ENCODE measurements around the gene DLG2. TPM values are rescaled to one million over a fixed set of nuclear protein-coding genes. Genes with fewer than 3 reads are reported as not detected.

DLG2 gene
- total and polyA plus RNA-seq, 2 of the 4 experiments (the other 2 are of a cell fraction) = 0.31 to 0.36 TPM

DNA sequence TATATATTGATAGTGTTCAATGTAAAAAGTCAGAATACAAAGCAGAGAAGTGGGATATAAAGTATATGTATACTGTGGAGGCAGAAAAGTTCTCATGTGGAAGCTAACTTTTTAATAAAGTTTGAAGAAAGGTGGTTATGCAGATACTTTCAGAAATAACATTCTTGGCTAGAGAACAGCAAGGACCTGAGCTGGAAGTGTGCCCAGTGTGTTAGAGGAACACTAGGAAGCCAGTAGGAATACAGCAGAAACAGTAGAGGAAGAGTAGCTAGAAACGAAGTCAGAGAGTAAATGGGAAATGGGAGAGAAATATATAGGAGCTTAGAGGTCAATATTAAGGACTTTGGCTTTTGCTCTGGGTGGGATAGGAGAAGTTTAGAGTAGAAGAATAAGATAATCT lies 1876.1 kb downstream of the DLG2 start:
- H3K18ac ChIP-seq (ENCODE audit: low read depth, low read length) = no peak overlapping the region
- no TSS peak for BruUV-seq (replicated peaks)
- intact Hi-C loops (cut with micrococcal nuclease) (no loop called here), dilution Hi-C loops (cut with HindIII; ENCODE audit: low sequenced_read_pairs, unreplicated experiment) (no loop called here), in situ Hi-C loops (cut with MboI; ENCODE audit: low sequenced_read_pairs) (no loop called here)
- H3K4me3 ChIP-seq (ENCODE audit: insufficient read depth, low read depth, low read length) = no peak overlapping the region
- no peak overlapping the region for H2BK120ac ChIP-seq (ENCODE audit: low read depth, low read length)
- CTCF ChIA-PET = no interaction called here
- H4K91ac ChIP-seq (ENCODE audit: insufficient read depth, low read depth, low read length) = no peak overlapping the region
- H3K36me3 ChIP-seq (ENCODE audit: control insufficient read depth, insufficient read depth, low read length) = no peaks in the 10 kb centered on the region
- WGBS, 2 experiments (ENCODE audit: extremely low coverage in 2 of 2, insufficient read length in 1 of 2) = no CpG with 5 or more reads among the region's 1 CpG
- H4K8ac ChIP-seq (ENCODE audit: low read depth in 2 of 2, low read length in 2 of 2) = no peak overlapping the region
- DNase-seq = no peak
- H3K4me2 ChIP-seq (ENCODE audit: low read depth, low read length) = no peak overlapping the region
- H3K79me1 ChIP-seq (ENCODE audit: low read depth in 1 of 2, low read length in 2 of 2) = no peaks in the 10 kb centered on the region
- H2AFZ ChIP-seq (replicated peaks; ENCODE audit: low read length, poor library complexity) = no peak overlapping the region
- POLR2A ChIA-PET (ENCODE audit: unreplicated experiment) = no interaction called here
- no peak overlapping the region for H2AK5ac ChIP-seq (ENCODE audit: low read depth, low read length)
- H4K20me1 ChIP-seq (ENCODE audit: insufficient read depth, low read length) = no peaks in the 10 kb centered on the region
- H2BK5ac ChIP-seq (ENCODE audit: low read depth, low read length, poor library complexity, severe bottlenecking) = no peak overlapping the region
- H3K9ac ChIP-seq (ENCODE audit: low read depth, low read length) = no peak overlapping the region
- H3K27ac ChIP-seq (ENCODE audit: insufficient read depth, low read length) = no peak overlapping the region
- no peaks in the 10 kb centered on the region for H3K27me3 ChIP-seq (ENCODE audit: control insufficient read depth, insufficient read depth, low read length)
- H2BK20ac ChIP-seq (ENCODE audit: low read depth, low read length) = no peak overlapping the region
- H2AK9ac ChIP-seq (replicated peaks; ENCODE audit: low read depth, low read length, poor library complexity) = no peak overlapping the region
- H3K23ac ChIP-seq (ENCODE audit: low read depth, low read length) = no peak overlapping the region
- no peak overlapping the region for H3K14ac ChIP-seq (replicated peaks; ENCODE audit: low read depth, low read length)
- no peaks in the 10 kb centered on the region for H3K4me1 ChIP-seq (ENCODE audit: control insufficient read depth, insufficient read depth, low read length)
- no peaks in the 10 kb centered on the region for H3K9me3 ChIP-seq (ENCODE audit: control insufficient read depth, insufficient read depth, low read length)
- H3K4ac ChIP-seq (ENCODE audit: low read depth, low read length) = no peak overlapping the region
- no peak for ATAC-seq (ENCODE audit: low read depth)
- H3K56ac ChIP-seq (ENCODE audit: extremely low read depth, insufficient read depth, low read length) = no peak overlapping the region
- no peak overlapping the region for H4K5ac ChIP-seq (ENCODE audit: low read depth, low read length)
- no peaks in the 10 kb centered on the region for H3K9me1 ChIP-seq (ENCODE audit: insufficient read depth, low read length)
- H2BK15ac ChIP-seq (ENCODE audit: low read depth, low read length) = no peak overlapping the region
- no peak for TF ChIP-seq POLR2A (IDR thresholded peaks at IDR 0.05; ENCODE audit: low read depth, low read length)
- no peak for TF ChIP-seq CHD1 (IDR thresholded peaks at IDR 0.05; ENCODE audit: low read depth, low read length)
- TF ChIP-seq RFX5 (IDR thresholded peaks at IDR 0.05; ENCODE audit: low read depth, low read length) = no peak
- TF ChIP-seq CEBPB (IDR thresholded peaks at IDR 0.05; ENCODE audit: low read depth, low read length) = no peak
- TF ChIP-seq NFE2L2 (IDR thresholded peaks at IDR 0.05; ENCODE audit: low read depth, low read length) = no peak
- no peak for TF ChIP-seq FOS (IDR thresholded peaks at IDR 0.05; ENCODE audit: low read depth, low read length)
- TF ChIP-seq RAD21 (IDR thresholded peaks at IDR 0.05; ENCODE audit: low read length) = no peak
- no peak for TF ChIP-seq MXI1 (IDR thresholded peaks at IDR 0.05; ENCODE audit: borderline replicate concordance, low read depth, low read length)
- TF ChIP-seq, protein P1, sequence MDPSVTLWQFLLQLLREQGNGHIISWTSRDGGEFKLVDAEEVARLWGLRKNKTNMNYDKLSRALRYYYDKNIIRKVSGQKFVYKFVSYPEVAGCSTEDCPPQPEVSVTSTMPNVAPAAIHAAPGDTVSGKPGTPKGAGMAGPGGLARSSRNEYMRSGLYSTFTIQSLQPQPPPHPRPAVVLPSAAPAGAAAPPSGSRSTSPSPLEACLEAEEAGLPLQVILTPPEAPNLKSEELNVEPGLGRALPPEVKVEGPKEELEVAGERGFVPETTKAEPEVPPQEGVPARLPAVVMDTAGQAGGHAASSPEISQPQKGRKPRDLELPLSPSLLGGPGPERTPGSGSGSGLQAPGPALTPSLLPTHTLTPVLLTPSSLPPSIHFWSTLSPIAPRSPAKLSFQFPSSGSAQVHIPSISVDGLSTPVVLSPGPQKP (IDR thresholded peaks at IDR 0.05; ENCODE audit: borderline replicate concordance, low read depth, low read length) = no peak
- TF ChIP-seq MAFK (IDR thresholded peaks at IDR 0.05; ENCODE audit: low read depth, low read length) = no peak
- TF ChIP-seq, protein P2, sequence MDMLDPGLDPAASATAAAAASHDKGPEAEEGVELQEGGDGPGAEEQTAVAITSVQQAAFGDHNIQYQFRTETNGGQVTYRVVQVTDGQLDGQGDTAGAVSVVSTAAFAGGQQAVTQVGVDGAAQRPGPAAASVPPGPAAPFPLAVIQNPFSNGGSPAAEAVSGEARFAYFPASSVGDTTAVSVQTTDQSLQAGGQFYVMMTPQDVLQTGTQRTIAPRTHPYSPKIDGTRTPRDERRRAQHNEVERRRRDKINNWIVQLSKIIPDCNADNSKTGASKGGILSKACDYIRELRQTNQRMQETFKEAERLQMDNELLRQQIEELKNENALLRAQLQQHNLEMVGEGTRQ (IDR thresholded peaks at IDR 0.05; ENCODE audit: low read depth, low read length) = no peak
- TF ChIP-seq BHLHE40 (IDR thresholded peaks at IDR 0.05; ENCODE audit: low read depth, low read length) = no peak
- TF ChIP-seq RCOR1 (IDR thresholded peaks at IDR 0.05; ENCODE audit: insufficient replicate concordance, low read length) = no peak
- TF ChIP-seq, protein P3, sequence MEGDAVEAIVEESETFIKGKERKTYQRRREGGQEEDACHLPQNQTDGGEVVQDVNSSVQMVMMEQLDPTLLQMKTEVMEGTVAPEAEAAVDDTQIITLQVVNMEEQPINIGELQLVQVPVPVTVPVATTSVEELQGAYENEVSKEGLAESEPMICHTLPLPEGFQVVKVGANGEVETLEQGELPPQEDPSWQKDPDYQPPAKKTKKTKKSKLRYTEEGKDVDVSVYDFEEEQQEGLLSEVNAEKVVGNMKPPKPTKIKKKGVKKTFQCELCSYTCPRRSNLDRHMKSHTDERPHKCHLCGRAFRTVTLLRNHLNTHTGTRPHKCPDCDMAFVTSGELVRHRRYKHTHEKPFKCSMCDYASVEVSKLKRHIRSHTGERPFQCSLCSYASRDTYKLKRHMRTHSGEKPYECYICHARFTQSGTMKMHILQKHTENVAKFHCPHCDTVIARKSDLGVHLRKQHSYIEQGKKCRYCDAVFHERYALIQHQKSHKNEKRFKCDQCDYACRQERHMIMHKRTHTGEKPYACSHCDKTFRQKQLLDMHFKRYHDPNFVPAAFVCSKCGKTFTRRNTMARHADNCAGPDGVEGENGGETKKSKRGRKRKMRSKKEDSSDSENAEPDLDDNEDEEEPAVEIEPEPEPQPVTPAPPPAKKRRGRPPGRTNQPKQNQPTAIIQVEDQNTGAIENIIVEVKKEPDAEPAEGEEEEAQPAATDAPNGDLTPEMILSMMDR (conservative IDR thresholded peaks at IDR 0.05; ENCODE audit: low read depth, low read length) = no peak
- no peak for TF ChIP-seq SMC3 (IDR thresholded peaks at IDR 0.05; ENCODE audit: low read depth, low read length)
- TF ChIP-seq MAZ (IDR thresholded peaks at IDR 0.05; ENCODE audit: borderline replicate concordance, low read depth, low read length) = no peak

Measured in IMR-90 (cell line).